Measurements from ENCODE around the gene MAP7D2.

GRCh38 chrX:20061855-20062254 is 54.9 kb downstream of the MAP7D2 start:
- TF ChIP-seq SUZ12 (IDR thresholded peaks at IDR 0.05; ENCODE audit: extremely low read depth, insufficient read depth, insufficient read length) (no peak), ZNF274 (IDR thresholded peaks at IDR 0.05; ENCODE audit: low read depth, low read length) (no peak), YY1 (IDR thresholded peaks at IDR 0.05; ENCODE audit: insufficient read depth, insufficient read length) (no peak)
